Activated CD4-positive, alpha-beta T cell treated with anti-CD3 and anti-CD28 coated beads, Interleukin-2, Interleukin-6, amounts not matched to agents 100 ng/mL and 50 ng/mL, durations not matched to agents 16 hours and 8 hours (primary cell): ENCODE measurements around the gene MRPL21.

Experiments
- DNase-seq: peaks from one replicate; pipeline ENCODE4 v3.0.0-alpha.2; 2020

MRPL21 gene

DNA sequence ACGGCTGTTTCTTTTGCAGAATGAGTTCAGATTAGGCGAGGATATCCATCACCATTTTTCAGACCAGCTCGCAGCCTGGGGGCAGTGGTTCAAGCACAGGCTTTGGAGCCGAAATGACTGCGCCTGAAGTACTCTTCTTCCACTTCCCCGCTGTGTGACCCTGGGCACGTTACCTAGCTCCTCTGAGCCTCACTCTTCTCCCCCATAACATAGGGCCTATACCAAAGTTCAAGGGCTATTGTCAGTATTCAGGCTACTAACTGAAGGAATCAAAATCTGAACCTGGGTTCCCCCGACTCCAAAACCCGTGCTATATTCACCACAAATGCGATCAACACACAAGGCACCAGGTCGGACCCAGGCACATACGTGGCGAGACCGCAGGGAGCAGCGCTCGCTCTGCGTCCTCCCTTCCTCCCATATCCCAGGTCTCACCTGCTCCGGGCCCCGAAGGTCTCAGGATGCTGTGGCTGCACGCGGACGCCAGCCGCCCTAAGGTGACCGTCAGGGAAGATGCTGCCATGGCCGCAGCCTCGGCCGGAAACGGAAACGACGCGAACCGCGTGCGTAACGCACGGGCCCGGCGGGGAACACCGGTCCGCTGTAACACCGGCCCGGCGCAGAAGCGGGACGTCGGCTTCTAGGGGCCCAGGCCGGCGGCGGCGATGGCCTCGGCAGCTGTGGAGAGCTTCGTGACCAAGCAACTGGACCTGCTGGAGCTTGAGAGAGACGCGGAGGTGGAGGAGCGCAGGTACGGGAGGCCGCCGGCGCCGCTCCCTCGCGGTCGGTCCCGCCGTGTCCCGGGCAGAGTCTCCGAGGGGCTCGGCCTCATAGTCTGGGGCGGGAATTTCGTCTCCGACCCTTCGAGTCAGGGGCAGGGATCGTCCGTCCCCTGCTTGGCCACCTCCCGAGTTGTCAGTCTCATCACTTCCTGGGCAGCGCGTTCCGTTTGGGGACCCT lies at the start of gene MRPL21, which contains the start of gene IGHMBP2:
TSS of gene MRPL21 (minus strand) at position 545 of the 960 bp plus-strand sequence. CDS start at position 523, 22 bp downstream.
TSS of gene IGHMBP2 (plus strand) at position 604 of the 960 bp plus-strand sequence. CDS start at position 666, 62 bp downstream.
- DNase-seq: peak; percentile 92

DNA sequence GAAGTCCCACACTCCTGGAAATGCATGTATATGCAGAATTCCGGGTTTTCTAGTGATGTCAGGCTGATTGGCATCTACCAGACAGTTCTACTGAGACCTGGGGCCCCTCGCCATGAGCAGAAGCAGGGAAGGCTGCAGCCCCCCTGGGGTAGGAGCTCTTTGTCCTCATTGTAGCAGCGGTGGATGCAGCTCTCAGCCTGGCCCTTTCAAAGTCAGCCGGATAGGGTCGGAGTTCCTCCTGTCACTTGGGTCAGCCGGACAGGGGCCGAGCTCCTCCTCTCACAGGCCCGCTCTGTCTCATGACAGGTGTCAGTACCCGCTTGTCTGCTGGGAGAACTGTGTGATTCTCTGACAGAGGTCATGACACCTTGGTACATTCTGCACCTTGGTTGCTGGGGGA lies 47.1 kb upstream of the MRPL21 start:
- DNase-seq: no peak

DNA sequence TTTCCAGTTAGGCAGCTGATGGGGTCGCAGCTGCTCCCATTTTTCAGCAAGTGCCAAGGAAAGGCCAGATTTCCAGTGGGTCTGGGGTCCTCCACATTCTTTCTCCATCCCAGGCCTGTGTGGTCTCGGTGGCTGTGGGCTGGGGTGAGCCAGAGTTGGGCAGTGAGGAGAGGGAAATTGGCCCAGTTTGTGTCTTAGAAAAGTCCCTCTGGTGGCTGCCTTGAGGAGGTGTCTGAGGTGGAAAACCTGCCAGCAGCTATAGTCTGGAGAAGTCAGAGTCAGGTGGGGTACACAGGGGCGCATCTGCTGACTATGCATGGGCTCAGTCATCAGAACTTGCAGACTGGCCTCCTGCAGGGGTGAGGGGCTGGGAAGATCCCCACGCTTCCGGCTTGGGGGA lies 46.6 kb upstream of the MRPL21 start:
- DNase-seq: no peak

DNA sequence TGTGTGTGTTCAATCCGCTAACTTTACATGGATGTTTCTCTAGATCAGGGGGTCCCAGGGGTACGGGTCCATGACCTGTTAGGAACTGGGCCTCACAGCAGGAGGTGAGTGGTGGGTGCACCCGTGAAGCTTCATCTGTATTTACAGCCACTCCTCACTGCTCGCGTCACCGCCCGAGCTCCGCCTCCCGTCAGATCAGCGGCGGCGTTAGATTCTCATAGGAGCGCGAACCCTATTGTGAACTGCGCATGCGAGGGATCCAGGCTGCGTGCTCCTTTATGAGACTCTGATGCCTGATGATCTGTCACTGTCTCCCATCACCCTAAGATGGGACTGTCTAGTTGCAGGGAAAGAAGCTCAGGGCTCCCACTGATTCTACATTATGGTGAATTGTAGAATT lies 45.3 kb upstream of the MRPL21 start:
- DNase-seq: no peak

DNA sequence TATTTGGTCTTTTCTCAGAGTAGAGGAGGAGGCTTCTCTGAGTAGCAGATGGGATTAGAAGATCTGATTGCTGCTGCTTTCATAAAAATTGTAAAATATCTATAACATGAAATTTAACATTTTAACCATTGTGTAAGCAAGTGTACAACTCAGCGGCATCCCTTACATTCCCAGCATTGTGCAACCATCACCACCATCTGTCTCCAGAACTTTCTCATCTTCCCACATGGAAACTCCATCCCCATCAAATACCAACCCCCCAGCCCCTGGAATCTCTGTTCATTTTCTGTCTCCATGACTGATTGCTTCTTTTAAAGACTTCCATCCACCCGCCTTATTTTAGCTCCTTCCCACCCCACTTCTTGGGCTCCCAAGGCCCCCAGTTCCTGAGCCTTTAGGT lies 44.9 kb upstream of the MRPL21 start:
- DNase-seq: no peak

DNA sequence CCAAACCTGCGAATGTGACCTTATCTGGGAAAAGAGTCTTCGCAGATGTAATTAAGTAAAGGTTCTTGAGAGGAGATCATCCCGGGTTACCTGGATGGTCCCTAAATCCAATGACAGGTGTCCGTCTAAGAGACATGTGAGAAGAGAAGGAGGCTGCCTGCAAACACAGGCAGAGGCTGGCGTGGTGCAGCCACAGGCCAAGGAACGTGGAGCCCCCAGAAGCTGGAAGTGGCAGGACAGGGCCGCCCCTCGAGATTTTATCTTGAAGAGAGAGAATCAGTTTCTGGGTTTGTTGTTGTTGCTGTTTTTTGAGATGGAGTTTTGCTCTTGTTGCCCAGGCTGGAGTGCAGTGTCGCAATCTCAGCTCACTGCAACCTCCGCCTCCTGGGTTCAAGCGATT lies 43.5 kb upstream of the MRPL21 start:
- DNase-seq: no peak

DNA sequence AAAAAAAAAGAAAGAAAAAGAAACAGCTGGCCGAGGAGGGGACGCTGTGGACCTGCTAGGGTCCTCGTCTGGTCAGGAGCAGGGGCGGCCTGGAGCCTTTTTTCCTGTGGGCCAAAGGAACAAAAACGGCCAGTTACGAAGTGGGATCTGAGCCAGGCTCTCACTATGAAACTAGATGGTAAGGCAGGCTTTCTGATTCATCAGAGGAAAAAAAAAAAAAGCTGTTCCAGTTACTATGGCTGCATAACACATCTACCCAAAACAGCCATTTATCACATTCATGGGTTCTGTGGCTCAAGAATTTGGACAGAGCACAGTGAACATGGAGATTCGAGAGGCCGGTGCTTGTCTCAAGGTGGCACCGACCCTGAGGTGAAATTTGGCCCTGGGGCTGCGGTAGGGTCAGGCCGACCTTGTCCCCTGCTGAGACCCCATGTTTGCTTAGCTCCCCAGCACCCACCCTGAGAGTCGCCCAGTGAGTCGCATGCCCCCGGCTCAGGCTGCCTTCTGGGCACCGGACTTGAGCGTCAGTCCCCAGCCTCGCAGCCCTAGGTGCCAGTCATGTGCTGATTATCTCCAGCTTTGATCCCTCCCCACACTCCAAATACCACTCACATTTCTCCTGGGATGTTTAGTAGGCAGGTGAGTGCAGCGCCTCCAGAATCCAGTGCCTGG lies 42.9 kb upstream of the MRPL21 start:
- DNase-seq: no peak

DNA sequence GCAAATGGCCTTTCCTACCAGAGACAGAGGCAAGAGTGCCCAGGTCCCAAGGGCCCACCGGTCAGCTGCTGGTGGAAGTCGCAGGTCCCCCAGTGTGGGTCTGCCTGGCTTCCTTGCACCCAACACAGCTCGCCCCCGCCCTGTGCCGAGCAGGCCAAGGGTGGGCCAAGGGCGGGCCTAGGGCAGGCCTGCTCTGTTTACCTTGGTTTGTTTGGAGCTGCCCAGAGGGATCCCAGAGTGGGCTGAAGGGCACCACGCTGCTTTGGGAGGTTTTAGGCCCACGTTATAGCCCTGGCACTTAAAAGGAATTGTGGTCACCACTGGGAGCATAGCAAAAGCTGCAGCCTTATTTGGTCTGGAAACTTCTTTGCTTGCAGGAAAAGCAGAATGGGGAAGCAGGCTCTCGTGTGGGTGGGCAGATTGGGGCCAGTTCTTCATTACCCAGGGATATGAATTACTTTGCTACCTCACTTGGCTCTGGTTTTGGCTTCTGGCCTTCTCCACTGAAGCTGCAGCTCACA lies 39.2 kb upstream of the MRPL21 start:
- DNase-seq: no peak

DNA sequence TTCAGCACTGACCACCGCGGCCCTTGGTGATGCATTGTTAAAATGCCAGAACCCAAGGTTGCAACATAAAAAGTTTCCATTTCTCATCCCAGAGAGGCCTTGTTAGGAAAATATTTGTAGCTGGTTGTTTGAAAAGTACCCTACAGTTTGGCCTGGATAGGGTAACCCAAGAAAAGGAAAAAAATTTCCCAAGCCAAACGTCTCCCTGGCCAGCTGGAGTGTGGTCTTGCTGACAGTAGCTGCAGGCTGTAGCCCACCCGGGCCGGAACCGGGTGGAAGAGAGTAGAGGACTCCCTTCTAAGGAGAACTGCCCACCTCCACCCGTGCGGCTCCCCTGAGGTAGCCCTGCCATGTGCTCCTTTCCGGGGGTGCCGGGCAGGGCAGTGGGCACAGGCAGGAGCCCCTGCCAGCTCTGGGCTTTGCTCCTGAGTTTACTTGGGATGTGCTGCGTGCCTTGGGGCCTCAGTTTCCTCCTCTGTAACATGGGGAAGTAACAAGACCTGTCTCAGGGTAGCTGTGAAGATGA lies 38.5 kb upstream of the MRPL21 start:
- DNase-seq: no peak

DNA sequence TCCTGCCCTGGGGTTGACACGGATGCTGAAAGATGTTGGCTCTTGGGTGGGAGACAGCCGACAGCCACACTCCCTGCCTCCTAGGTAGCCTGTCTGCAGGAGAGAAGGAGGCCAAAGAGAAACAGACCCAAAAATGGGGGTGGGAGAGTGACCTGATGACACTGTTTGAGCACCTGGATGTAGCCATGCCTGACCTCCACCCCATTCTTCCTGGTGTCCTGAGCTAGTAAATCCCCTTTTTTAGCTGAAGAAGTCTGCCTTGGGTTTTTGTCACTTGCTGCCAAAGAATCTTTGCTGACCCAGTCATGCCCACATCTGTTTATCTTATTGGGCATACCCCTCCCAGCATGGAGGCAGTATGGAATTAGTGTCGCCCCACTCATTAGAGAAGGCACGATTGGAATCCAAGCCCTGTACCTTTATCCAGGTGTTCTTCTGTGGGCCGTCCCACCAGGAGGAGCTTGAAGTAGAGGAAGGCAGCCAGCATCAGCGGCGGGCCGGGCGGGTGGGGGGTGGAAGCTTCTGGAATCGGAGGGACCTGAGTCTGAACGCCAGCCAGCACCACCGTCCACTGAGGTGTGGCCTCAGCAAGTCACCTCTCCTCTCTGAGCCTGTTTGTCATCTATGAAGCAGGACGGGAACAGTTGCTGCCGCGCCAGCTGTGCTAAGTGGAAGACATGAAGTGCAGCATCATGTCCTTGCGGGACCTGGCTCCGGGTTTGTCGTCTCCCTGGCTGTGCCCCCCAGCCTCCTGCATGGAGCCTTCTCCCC lies 37.9 kb upstream of the MRPL21 start:
- no peak for DNase-seq

DNA sequence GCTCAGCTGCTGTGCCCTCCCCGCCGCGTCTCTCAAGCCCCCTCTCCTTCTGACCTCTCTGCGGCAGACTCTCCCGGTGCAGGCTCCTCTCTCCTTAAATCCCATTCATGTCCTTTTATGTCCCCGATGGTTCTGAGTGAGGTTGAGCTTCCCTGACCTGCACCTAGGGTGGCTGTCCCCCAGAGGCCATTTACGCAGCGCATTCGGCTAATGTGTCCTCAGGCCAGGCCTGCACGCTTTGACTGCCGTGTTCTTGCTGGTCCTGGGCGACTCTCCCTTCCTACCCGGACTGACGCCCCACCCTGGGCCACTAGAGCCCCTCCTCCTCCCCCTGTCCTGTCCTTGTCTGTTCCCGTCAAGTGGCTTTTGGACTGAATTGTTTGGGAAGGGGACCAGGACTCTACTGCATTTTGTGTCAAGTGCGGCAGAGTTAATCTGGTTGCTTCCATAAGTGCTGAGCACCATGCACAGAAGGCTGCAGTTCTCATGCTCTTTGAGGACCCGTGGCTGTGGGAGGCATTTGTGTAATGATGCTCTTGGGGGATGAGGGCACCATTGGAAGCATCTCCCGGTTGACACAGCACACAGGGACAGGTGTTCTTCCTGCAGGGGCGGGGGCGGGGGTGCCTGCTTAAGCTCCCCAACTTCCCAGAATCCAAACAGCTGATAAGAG lies 37.2 kb upstream of the MRPL21 start:
- DNase-seq: no peak

DNA sequence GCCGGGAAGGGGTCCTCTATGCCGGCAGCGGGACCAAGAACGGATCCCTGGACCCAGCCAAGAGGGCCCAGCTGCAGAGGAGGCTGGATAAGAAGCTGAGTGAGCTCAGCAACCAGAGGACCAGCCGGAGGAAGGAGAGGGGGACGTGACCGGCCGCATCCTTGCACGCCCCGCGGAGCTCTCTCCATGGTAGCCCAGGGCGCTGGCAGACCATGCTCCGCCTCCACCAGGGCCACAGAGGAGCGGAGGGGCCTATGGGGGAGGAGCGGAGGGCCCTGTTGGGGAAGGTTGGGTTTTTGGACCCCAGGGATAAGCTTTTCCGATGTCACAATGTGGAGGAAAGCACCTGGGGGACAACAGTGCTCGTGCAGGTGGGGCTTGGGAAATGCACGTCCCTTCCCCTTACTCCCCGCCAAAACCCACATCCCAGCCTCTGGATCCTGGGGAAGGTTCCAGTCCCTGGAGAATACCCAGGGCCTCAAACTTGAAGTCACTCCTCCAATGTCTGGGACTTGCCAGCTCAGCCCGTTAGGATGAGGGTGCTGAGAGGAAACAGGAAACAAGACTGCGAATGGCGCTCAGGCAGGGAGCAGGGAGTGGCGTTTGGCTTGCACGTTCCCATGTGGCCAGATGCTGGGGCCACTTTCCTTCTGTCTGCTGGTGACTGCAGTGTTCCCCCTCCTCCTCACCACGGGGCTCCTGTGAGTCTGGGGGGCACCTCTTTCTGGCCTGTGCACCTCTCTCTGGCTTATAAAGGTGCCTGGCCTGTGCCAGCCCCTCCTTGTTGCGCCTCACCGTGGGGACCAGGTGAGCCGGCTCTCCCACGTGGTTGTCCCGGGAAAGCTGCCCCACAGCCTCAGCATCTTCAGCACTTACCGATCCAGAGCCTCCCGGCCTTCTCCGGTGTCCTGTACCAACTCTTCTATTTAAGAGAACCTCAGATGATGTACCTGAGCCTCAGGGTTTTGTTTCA lies 36.2 kb upstream of the MRPL21 start:
- DNase-seq: no peak

DNA sequence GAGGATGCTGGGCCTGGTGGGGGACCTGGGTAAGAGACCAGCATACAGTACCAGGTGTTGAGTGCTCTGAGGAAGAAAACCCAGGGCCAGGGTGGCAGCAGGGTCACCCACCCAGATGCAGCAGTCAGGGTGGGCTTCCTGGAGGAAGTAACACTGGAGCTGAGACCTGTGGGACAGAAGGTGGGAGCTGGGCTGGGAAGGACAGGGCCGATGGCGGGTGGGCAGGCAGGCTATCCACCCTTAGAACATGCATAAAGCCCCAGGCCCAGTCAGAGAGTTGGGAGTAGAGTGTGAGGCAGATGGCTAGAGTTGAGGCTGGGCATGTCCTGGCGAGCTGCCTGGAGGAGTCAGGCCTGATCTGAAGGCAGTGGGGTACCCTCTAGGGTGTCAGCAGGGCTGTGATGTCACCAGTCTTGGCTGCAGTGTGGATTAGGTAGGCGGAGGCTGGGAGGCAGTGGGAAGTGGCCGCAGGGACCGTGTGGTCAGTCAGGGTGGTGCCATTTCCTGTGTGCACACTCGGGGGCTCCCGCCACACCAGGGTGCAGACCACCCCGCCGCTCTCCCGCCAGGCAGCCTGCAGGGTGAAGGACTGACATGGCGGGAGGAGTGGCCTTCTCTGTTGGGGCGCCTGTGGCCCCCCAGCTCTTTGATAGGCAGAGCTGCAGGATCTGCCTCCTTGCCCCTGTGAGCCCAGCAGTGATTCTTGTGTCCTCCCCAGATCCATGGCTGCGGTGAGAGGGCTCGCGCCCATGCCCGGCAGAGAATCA lies 35.4 kb upstream of the MRPL21 start:
- no peak for DNase-seq

DNA sequence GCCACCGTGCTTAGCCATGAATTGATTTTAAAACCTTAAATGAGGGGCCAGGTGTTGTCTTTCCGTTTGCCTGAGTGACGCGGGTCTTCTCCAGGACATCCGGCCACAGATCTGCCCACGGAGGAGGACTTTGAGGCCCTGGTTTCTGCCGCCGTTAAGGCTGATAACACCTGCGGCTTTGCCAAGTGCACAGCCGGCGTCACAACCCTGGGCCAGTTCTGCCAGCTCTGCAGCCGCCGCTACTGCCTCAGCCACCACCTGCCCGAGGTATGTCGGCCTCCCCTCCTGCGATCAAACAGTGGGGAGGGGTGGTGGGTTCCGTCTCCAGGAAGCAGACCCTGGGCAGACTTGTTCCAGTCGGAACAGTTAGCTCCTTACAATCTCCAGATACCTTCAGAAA lies 34.5 kb upstream of the MRPL21 start:
- no peak for DNase-seq

DNA sequence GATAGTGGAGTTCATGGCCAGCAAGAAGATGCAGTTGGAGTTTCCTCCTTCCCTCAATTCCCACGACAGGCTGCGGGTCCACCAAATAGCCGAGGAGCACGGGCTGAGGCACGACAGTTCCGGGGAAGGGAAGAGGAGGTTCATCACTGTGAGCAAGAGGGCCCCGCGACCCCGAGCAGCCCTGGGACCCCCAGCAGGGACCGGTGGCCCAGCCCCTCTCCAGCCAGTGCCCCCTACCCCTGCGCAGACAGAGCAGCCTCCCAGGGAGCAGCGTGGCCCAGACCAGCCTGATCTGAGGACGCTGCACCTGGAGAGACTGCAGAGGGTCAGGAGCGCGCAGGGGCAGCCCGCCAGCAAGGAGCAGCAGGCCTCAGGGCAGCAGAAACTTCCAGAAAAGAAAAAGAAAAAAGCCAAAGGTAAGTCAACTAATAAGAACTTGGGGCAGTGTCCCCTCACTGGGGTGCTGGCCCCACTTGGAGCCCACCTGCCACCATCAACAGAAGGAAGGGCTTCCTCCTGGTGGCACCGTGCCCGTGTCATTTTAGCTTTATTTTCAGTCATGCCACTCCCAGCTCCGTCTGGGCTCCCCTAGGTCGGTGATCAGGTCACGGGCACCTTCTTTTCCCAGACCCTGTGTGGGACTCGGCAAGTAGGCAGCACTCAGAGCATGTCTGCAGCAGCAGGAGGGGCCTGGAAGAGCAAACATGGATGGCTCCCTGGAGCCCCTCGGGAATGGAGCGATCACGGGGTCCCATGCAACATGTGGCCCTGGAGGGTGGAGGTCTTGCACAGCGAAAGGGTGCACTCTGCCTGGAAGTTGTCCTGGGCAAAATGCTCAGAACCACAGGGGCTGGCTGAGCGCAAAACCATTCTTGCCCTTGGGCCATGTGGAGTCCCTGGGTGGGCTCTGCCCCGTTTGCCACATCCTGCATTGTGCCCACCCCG lies 33.3 kb upstream of the MRPL21 start:
- DNase-seq: no peak

DNA sequence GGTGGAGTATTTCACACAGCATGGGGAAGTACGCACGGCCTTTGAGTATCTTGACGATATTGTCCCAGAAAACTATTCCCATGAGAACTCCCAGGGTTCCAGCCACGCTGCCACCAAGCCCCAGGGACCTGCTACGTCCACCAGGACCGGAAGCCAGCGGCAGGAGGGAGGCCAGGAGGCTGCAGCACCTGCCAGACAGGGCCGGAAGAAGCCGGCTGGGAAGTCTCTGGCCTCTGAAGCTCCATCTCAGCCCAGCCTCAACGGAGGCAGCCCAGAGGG lies 32.7 kb upstream of the MRPL21 start:
- DNase-seq: no peak

DNA sequence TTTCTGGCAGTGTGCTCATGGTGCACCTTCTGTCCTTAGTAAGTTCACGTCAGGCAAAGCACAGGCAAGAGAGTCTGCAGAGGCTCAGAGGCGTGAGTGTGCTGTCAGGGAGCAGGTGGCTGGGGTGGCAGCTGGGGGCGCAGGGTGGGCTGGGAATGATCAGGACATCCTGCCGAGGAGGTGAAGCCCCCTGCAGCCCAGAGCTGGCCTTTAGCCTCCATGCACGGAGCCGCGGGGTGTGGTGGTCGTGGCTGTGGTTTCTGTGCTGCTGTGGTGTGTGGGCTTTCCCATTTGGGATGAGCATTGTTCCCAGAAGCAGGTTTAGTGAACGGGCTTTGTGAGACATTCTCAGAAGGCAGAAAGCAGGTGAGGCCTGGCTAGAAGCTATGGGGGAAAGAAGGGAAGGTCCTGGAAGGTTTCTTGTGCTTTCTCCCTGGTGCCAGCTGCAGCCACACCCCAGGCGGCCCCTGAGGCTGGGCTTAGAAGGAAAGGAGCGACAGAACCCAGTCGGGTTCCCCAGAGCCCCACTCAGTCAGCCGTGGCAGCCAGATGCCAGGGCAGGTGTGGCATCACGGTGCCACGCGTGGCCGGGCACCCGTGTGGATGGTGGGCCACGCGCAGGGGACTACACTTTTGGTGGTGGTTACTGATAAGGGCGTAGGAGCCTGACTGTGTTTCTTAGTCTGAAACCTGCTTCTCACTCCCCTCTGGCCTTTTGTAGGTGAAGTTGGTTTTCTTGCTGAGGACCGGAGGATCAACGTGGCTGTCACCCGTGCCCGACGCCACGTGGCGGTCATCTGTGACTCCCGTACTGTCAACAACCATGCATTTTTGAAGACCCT lies 32.1 kb upstream of the MRPL21 start:
- DNase-seq: no peak

DNA sequence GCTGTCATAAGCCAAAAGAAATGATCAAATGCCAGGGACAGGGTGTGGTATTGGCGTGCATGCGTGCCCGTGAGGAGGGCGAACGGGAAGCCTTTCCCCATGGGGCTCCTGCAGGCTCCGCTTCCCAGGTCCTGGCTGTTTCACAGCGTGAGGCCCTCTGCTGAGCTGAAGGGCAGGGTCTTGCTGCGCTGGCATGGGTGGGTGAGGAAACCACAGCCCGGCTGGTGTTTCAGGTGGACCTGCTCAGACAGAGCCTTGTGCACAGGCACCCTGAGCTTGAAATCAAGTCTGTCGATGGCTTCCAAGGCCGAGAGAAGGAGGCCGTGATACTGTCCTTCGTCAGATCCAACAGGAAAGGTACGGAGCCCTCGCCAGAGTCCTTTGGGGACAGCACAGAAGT lies 31.4 kb upstream of the MRPL21 start:
- DNase-seq: no peak
